Cardiac fibroblast (primary cell): ENCODE data around the gene STON2.

Source experiments
- DNase-seq, 2 donors: peaks; one replicate each; pipeline versions ENCODE4 v3.0.0 to v3.0.0-alpha.2; 2010; ENCODE audit warnings: low read depth in 2 of 2
- H3K4me3 ChIP-seq, 2 donors: replicated peaks in 1 of 2; 1 replicate in 1 of 2; 2 replicates in 1 of 2; pipeline ENCODE4 v1.5.1; 2011; ENCODE audit warnings: low read depth in 2 of 2, low read length in 2 of 2, mild to moderate bottlenecking in 2 of 2, moderate library complexity in 1 of 2
- CTCF ChIP-seq: IDR thresholded peaks from one replicate; pipeline ENCODE4 v1.5.1; 2011; ENCODE audit warnings: low read depth, mild to moderate bottlenecking, low read length, inconsistent platforms

STON2 gene

GRCh38 chr14:81219210-81219758 is 180.8 kb downstream of the STON2 start:
- DNase-seq: peak; percentile 99
- TF ChIP-seq CTCF: no peak
- peak overlapping the region; percentile 68 to 78 for H3K4me3 ChIP-seq

GRCh38 chr14:81211844-81212243 is 188.3 kb downstream of the STON2 start:
- H3K4me3 ChIP-seq: no peak overlapping the region
- TF ChIP-seq CTCF: peak; percentile 40
- peak; percentile 38 to 40 for DNase-seq
